Epithelial cell of proximal tubule (primary cell): ENCODE data around the gene ABHD16A. TPM values are rescaled to one million over a fixed set of nuclear protein-coding genes. Genes with fewer than 3 reads are reported as not detected.

Source experiments
- DNase-seq: peaks from one replicate; pipeline ENCODE4 v3.0.0-alpha.2; 2011; ENCODE audit warnings: low read depth
- H3K4me3 ChIP-seq: 2 replicates; pipeline ENCODE4 v1.5.1; 2011; ENCODE audit warnings: low read depth, mild to moderate bottlenecking, low read length
- total RNA-seq: library from RNA; depleted of rRNA; stranded (reverse); fragments of >200 nt; gene quantifications from 2 replicates; pipeline ENCODE4 v1.2.3, GENCODE V29; 2015
- TF ChIP-seq, protein P1 (sequence below): conservative IDR thresholded peaks from 2 replicates; pipeline ENCODE4 v1.5.1; 2012; ENCODE audit warnings: low read depth, mild to moderate bottlenecking, low read length

ABHD16A gene
- total RNA-seq, result 25.4 and 35.6 TPM in 2 replicates

DNA sequence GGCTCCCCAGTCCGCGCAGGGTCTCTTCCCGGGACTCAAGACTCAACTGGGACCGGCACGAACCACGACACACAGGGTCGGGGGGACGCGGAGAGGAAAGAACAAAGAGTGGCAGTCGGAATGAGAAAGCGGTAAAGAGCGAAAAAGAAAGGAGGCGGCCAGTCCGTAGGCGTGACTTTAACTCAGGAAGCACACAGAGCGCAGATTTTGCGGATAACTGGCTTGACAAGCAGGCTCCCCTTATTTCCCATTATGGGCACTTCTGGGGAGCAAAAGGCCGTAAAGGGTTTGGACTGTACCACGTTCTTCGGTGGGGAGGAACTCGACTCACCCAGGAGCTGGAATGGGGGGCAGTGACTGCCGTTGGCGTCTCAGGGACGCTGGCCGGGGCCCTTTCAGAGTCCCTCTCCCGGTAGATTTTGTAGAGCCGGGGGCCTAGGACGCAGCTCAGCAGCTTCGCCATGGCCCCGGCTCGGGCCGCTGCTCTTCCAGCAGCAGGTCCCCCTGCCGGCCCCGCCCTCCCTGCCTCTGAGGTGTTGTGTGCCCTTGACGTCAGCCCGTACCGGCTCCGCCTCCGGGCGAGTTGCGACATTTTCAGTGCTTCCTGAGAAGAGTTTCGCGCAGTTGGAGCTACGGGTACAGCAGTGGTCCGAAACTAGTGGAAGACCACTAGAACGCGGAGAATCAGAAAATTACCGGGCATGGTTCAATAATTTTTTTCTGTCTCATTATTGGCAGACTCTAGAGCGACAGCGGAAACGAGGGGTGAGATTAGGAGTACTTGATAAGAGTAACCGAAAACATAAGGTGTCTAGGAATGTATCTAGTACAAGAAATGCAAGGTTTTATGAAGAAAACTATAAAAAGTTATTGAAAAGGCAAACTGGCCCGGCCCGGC, at the start of gene ABHD16A:
ABHD16A (minus strand) TSS at position 506 of the 898 bp plus-strand sequence; CDS start at position 463, 43 bp downstream.
- DNase-seq, result peak; percentile 87
- TF ChIP-seq, protein P1, sequence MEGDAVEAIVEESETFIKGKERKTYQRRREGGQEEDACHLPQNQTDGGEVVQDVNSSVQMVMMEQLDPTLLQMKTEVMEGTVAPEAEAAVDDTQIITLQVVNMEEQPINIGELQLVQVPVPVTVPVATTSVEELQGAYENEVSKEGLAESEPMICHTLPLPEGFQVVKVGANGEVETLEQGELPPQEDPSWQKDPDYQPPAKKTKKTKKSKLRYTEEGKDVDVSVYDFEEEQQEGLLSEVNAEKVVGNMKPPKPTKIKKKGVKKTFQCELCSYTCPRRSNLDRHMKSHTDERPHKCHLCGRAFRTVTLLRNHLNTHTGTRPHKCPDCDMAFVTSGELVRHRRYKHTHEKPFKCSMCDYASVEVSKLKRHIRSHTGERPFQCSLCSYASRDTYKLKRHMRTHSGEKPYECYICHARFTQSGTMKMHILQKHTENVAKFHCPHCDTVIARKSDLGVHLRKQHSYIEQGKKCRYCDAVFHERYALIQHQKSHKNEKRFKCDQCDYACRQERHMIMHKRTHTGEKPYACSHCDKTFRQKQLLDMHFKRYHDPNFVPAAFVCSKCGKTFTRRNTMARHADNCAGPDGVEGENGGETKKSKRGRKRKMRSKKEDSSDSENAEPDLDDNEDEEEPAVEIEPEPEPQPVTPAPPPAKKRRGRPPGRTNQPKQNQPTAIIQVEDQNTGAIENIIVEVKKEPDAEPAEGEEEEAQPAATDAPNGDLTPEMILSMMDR, result no peak
- H3K4me3 ChIP-seq, result peak within 1 kb of the TSS; percentile 80

DNA sequence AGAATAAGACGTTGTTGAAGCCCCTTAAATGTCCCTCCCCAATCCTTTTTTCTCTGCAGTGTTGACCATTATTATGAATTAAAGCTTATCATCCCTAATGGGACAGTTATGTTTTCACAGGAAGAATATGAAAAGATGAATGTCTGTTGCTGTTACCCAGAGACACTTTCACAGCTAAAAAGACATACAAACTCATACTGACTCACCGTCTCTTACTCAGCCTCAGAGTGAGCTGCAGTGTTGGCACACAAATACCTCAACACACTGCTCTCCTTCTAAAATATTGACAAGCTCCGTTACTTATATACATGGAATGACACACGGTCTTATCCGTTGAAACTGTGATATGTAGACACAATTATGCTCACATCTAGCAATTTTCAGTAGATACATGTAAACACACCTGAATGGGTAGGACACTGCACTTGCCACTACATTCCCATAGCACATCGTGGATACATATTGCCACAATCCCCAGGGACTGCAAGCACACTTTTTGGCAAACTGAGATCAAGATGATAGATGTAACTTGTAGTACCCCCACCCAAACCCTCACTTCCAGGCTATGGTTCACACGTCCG, 49.7 kb upstream of the ABHD16A start:
- no peak for DNase-seq
- TF ChIP-seq, protein P1, result no peak
- no peak overlapping the region for H3K4me3 ChIP-seq

DNA sequence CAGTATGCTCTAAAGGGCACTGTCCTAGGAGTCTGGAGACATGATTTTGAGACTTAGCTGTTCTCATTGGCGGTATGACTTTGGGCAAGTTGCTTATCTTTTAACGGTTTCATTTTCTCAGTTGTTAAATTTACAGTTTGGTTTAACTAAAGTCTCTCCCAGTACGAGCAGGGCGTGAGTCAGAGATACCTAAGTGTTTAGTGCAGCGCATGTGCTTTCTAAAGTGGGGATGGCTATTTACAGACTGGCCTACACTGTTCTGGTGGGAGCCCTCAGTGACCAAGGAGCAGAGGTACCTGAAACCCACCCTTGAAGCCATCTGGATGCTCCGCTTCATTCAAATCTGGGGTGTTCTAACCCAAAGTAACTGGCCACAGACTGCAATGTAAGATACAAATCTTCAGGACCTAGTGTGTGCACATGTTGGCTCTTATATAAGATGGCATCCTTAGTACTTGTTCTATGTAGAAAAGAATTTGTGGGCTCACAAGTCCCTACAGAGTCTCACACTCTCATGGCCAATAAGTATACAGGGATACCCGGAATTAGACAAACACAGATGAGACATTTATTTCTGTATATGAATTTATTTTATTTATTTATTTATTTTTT, 47.4 kb upstream of the ABHD16A start:
- TF ChIP-seq, protein P1, result no peak
- no peak overlapping the region for H3K4me3 ChIP-seq
- no peak for DNase-seq

DNA sequence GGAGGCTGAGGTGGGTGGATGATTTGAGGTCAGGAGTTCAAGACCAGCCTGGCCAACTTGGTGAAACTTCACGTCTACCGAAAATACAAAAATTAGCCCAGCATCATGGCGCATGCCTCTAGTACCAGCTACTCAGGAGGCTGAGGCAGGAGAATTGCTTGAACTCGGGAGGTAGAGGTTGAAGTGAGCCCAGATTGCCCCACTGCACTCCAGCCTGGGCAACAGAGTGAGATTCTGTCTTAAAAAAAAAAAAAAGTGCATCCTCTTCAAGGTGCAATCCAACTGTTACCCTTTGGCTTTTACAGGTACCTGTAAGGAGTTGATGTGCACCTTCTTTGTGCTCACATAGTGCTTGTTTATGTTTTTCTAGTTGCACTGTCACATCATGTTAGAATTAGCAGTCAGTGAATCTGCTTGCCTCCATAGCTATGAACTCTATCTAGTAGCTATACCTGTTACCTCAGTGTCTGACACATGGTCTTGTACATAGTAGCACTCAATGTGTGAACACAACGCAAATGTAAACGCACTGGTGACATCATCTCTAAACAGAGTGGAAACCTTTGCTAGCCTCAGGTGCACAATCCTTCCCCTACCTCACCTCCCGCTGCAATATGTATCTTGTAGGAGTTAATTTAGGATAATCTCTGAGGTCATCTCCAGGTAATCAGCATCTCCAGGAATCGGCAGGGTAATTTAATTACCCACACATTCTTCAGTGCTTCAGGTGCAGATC, 46.3 kb upstream of the ABHD16A start:
- no peak overlapping the region for H3K4me3 ChIP-seq
- TF ChIP-seq, protein P1, result no peak
- DNase-seq, result no peak

DNA sequence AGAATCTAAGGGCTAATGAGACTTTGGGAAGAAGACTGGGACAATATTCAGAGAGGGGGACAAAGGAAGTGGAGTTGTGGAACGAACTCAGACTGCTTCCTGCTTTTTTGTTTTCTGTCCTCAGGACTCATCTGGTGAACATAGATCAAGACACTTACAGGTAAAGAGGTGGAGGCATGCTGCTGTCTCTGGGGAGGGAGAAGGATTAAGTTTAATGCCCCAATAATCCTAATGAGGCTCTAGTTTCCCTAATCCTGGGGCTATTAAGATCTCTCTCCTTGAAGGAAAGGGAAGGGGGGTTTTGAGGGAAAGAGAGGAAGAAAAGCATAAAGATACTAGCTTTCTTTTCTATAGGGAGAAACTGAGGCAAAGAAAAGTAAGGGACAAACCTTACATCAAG, 41.3 kb upstream of the ABHD16A start:
- TF ChIP-seq, protein P1, result no peak
- no peak for DNase-seq
- H3K4me3 ChIP-seq, result no peak overlapping the region

DNA sequence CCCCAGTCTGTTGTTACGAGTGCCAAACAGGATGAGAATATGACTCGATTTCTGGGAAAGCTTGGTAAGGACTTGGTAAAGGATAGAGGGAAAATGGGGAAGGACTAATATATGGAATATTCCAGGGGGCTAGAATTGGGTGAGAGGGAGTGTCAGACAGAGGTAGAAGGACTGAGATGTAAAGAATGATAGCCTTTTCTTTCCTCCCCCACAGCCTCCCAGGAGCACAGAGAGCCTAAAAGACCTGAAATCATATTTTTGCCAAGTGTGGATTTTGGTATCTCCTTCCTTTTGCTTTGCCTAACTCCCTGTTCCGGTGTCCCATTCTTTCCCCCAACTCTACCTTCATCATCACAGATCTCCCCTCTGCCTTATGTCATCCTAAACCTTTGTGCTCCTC, 39.8 kb upstream of the ABHD16A start:
- H3K4me3 ChIP-seq, result no peak overlapping the region
- TF ChIP-seq, protein P1, result no peak
- no peak for DNase-seq
